ENCODE data around the gene RUFY2.

RUFY2 gene

DNA sequence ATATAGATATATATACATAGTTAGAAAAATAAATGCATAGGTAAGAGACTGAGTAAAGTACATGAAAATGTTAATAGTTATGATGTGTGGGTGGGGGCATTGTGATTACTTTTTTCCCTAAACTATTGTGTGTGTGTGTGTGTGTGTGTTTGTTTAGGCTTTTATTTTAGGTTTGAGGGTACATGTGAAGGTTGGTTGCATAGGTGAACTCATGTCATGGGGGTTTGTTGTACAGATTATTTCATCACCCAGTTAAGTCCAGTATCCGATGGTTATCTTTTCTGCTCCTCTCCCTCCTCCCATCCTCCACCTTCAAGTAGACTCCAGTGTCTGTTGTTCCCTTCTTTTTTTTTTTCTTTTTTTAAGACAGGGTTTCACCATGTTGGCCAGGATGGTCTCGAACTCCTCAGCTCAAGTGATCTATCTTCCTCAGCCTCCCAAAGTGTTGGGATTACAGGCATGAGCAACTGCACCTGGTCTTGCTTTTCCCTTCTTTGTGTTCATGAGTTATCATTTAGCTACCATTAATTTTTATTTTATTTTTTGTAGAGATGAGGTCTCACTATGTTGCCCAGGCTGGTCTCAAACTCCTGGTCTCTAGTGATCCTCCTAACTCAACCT lies 1.9 kb upstream of the RUFY2 start:
- H3K36me3 ChIP-seq, result no peaks in the 10 kb centered on the region
- DNase-seq, result no peak
- intact Hi-C loops (cut with DNase I; ENCODE audit: low total_unique reads), result no loop called here
- no peaks in the 10 kb centered on the region for H3K27me3 ChIP-seq
- peaks cover 0 to 20% (median 7%) of the 10 kb centered on the region in 4 donors for H3K4me1 ChIP-seq
- H3K4me3 ChIP-seq, result no peak overlapping the region
- TF ChIP-seq, protein P1, sequence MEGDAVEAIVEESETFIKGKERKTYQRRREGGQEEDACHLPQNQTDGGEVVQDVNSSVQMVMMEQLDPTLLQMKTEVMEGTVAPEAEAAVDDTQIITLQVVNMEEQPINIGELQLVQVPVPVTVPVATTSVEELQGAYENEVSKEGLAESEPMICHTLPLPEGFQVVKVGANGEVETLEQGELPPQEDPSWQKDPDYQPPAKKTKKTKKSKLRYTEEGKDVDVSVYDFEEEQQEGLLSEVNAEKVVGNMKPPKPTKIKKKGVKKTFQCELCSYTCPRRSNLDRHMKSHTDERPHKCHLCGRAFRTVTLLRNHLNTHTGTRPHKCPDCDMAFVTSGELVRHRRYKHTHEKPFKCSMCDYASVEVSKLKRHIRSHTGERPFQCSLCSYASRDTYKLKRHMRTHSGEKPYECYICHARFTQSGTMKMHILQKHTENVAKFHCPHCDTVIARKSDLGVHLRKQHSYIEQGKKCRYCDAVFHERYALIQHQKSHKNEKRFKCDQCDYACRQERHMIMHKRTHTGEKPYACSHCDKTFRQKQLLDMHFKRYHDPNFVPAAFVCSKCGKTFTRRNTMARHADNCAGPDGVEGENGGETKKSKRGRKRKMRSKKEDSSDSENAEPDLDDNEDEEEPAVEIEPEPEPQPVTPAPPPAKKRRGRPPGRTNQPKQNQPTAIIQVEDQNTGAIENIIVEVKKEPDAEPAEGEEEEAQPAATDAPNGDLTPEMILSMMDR (IDR thresholded peaks at IDR 0.05), result no peak
- no peak overlapping the region for H3K27ac ChIP-seq
- H3K9me3 ChIP-seq, result no peaks in the 10 kb centered on the region

DNA sequence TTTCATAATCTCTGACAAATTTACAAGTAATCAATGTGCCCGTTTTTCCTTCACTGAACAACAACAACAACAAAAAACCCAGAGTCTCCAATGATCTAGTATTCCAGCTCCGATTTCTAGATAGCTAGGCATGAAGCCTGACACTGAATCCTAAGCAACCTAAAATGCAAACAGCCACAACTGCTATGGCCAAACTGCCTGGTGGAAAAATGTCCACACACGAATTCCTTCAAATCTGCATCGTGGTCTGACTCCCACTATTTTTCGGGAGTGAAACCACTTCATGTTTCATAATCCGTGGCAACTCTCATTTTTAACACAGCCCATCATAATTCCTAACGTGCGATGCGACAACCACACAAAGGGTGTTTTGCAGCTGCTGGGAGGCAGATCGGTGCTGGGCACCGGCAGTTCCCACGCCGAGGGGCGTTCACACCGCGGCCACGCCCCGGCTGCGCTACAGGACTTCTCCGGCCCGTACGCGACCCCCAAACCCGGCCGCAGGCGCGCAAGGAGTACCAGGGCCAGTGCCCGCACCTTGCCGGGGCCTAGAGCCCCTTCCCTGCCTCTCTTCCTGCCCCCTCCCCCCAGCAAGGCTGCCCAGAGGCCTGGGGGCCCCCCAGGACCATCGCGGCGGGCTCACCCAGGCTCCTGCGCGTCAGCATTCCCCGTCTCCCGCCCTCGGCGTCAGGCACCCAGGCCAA lies 814 bp downstream of the RUFY2 start:
- Histone ChIP-seq H3K36me3 (peaks cover 0 to 5% (median 2%) of the 10 kb centered on the region in 3 donors), H3K27me3 (no peaks in the 10 kb centered on the region), H3K4me1 (peaks cover 0 to 40% (median 7%) of the 10 kb centered on the region in 4 donors), H3K9me3 (no peaks in the 10 kb centered on the region), H3K27ac (peak overlapping the region; percentile 95 to 97), H3K4me3 (peak overlapping the region; percentile 92 to 96)
- intact Hi-C loops (cut with DNase I; ENCODE audit: low total_unique reads), result no loop called here
- TF ChIP-seq, protein P1 (IDR thresholded peaks at IDR 0.05), result no peak
- peak in 1 of 2 donors; percentile 22 for DNase-seq

DNA sequence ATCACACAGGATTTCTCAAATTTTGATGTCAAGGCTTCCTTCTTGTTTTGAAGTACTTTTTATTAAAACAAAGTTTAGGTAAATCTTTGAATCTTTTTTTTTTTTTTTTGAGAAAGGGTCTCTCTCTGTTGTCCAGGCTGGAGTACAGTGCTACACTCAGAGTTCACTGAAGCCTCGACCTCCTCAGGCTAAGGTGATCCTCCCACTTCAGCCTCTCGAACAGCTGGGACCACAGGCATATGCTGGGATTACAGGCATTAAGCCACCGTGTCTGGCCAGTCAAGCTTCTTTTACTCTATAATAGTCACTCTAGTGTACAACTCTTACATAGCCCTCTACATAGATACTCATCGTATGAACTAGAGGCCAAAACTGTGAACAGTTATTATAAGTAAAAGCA lies 3.4 kb downstream of the RUFY2 start:
- Histone ChIP-seq H3K27me3 (no peaks in the 10 kb centered on the region), H3K27ac (no peak overlapping the region), H3K4me1 (peaks cover 0 to 40% (median 7%) of the 10 kb centered on the region in 4 donors), H3K36me3 (peaks cover 14 to 27% (median 24%) of the 10 kb centered on the region in 3 donors), H3K4me3 (no peak overlapping the region), H3K9me3 (no peaks in the 10 kb centered on the region)
- intact Hi-C loops (cut with DNase I; ENCODE audit: low total_unique reads), result no loop called here
- TF ChIP-seq, protein P1 (IDR thresholded peaks at IDR 0.05), result no peak
- no peak for DNase-seq

DNA sequence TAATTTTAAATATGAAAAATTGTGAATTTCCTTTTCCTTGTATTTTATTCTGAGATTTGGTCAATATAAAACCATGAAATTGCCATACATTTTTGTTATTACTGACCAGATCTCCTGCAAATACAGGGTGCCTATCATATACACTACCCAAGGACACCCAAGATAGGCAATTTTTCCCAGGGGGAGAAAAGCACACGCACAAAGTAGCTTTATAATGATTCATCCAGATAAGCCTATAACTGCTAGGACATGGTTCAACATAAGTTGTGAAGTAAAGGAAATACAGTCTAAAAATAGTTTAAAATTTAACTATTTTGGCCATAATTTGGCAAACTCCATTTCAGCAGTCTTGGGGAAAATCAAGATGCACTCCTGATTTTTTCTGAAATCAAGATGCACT lies 4.8 kb downstream of the RUFY2 start:
- Histone ChIP-seq H3K4me1 (peaks cover 0 to 40% (median 5%) of the 10 kb centered on the region in 4 donors), H3K9me3 (no peaks in the 10 kb centered on the region), H3K36me3 (peaks cover 21 to 36% (median 27%) of the 10 kb centered on the region in 3 donors), H3K27me3 (no peaks in the 10 kb centered on the region), H3K27ac (no peak overlapping the region), H3K4me3 (no peak overlapping the region)
- intact Hi-C loops (cut with DNase I; ENCODE audit: low total_unique reads), result no loop called here
- TF ChIP-seq, protein P1 (IDR thresholded peaks at IDR 0.05), result no peak
- DNase-seq, result no peak

DNA sequence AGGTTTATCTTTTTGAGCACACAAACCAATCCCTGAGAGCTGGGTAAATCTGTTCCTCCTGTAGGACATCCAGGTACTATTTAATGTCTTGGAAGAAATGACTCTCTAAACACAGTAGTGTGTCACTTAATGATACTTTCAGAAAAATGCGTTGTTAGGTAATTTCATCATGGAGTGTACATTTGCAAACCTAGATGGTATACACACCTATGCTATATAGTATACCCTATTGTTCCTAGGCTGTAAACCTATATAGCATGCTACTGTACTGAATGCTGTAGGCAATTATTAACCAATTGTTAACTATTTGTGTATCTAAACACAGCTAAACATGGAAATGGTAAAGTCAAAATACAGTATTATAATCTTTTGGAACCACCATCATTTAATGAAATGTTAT lies 10.1 kb downstream of the RUFY2 start:
- Histone ChIP-seq H3K27ac (no peak overlapping the region), H3K27me3 (no peaks in the 10 kb centered on the region), H3K36me3 (peaks cover 53 to 86% (median 55%) of the 10 kb centered on the region in 3 donors), H3K4me1 (peaks cover 0 to 6% (median 0%) of the 10 kb centered on the region in 4 donors), H3K4me3 (no peak overlapping the region), H3K9me3 (no peaks in the 10 kb centered on the region)
- intact Hi-C loops (cut with DNase I; ENCODE audit: low total_unique reads), result no loop called here
- DNase-seq, result no peak
- TF ChIP-seq, protein P1 (IDR thresholded peaks at IDR 0.05), result no peak
